BLaER1 treated with 17β-estradiol and CSF1 and Interleukin-3, amounts not matched to agents 10 nM and 100 nM (cell line): ENCODE measurements around the gene DACT3.

Experiments
- H3K27ac ChIP-seq, 11 experiments: shearing (Covaris generic); formaldehyde crosslinking; 2 replicates each; pipeline ENCODE4 v1.8.1; 2022
- H3K27me3 ChIP-seq, 11 experiments: shearing (Covaris generic); formaldehyde crosslinking; 2 replicates each; pipeline ENCODE4 v1.8.1; 2022
- H3K36me3 ChIP-seq, 11 experiments: shearing (Covaris generic); formaldehyde crosslinking; 2 replicates each; pipeline ENCODE4 v1.8.1; 2022
- H3K4me1 ChIP-seq, 10 experiments: shearing (Covaris generic); formaldehyde crosslinking; 2 replicates each; pipeline ENCODE4 v1.8.1; 2022
- H3K4me2 ChIP-seq, 11 experiments: shearing (Covaris generic); formaldehyde crosslinking; 2 replicates each; pipeline ENCODE4 v1.8.1; 2022
- H3K4me3 ChIP-seq, 10 experiments: shearing (Covaris generic); formaldehyde crosslinking; 2 replicates each; pipeline ENCODE4 v1.8.1; 2022
- H3K9ac ChIP-seq, 11 experiments: shearing (Covaris generic); formaldehyde crosslinking; 2 replicates each; pipeline ENCODE4 v1.8.1; 2022
- H3K9me3 ChIP-seq, 11 experiments: shearing (Covaris generic); formaldehyde crosslinking; replicated peaks in 1 of 11; 2 replicates each; pipeline ENCODE4 v1.8.1; 2022
- H4K20me1 ChIP-seq, 11 experiments: shearing (Covaris generic); formaldehyde crosslinking; 2 replicates each; pipeline ENCODE4 v1.8.1; 2022
- Cebpa-rat ChIP-seq, 11 experiments: shearing (Covaris generic); IDR thresholded peaks; 2 replicates each; pipeline ENCODE4 v1.8.1; 2022

The DACT3 gene

DNA sequence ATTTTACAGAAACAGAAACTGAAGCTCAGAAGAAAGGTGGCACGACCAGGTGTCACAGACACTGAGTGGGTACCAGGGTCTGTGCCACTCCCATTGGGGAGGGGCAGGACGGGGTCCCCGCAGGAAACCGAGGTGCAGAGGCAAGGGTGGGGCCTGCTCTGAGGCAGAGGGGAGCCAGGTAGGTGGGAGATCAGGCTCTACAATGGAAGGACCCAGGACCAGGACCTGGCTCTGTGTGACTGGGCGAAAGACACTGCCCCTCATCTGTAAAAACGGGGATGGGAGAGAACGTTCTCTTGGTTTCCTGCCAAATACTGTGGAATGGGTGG lies 38.9 kb downstream of the DACT3 start:
- H4K20me1 ChIP-seq = peaks cover 0 to 6% (median 0%) of the 10 kb centered on the region in 11 experiments; a peak in 2 of 22 replicates
- TF ChIP-seq Cebpa-rat (IDR thresholded peaks at IDR 0.05) = no peak
- H3K4me1 ChIP-seq = peaks cover 87 to 100% (median 96%) of the 10 kb centered on the region in 10 experiments
- H3K27me3 ChIP-seq = no peaks in the 10 kb centered on the region
- H3K4me3 ChIP-seq = peak overlapping the region in 4 of 10 experiments; percentile 46 to 68 (median 56); a peak in 7 of 20 replicates
- H3K4me2 ChIP-seq = peak overlapping the region in 10 of 11 experiments; percentile 60 to 100 (median 92); a peak in 17 of 22 replicates
- H3K9me3 ChIP-seq = no peaks in the 10 kb centered on the region
- H3K27ac ChIP-seq = peak overlapping the region in 7 of 11 experiments; percentile 25 to 79 (median 64); a peak in 9 of 22 replicates
- H3K9ac ChIP-seq = peak overlapping the region in 7 of 11 experiments; percentile 31 to 77 (median 56); a peak in 13 of 22 replicates
- H3K36me3 ChIP-seq = peaks cover 0 to 16% (median 0%) of the 10 kb centered on the region in 11 experiments; a peak in 4 of 22 replicates

DNA sequence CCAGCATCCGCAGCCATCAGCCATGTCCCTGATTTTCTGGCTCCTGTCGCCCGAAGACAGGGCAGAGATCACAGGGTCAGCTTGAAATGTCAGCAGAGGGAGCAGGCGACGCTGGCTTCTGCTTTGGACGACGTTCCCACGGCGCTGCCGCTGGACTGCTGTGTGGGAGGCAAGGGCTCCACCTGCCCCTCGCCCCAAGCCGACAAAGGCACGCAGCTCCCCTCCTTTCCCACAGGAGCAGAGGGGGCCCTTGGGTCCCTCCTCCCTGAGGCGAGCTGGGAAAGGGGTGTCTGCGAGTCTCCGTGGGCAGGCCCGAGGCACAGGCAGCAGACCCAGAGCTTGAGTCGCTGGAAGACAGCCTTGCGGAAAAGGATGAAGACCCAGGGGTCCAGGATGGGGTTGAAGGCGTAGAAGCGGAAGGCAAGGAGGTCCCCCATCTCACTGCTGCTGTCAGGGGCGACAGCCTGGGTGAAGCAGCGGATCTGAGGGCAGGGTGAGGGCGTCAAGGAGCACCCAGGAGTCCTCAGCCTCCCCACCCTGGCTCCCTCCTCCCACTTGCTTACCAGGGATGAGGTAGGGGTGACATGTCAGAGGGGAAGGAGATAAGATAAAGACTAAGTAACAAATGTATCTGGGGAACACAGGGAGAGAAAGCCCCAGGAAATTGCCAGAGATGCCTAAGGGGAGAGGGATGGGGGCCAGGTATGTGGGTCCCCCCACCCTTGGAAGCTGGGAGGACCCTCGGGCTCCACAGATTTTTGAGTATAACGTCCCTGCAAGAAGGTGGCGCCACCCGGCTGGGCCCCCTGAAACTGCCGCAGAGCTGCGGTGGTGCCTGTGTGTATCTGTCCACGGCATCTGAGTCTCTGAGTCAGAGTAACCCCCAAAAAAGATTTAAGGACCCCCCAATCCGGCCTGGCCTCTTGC lies 39.5 kb downstream of the DACT3 start:
- H3K36me3 ChIP-seq = peaks cover 0 to 16% (median 0%) of the 10 kb centered on the region in 11 experiments; a peak in 4 of 22 replicates
- no peaks in the 10 kb centered on the region for H3K27me3 ChIP-seq
- no peaks in the 10 kb centered on the region for H3K9me3 ChIP-seq
- peaks cover 87 to 100% (median 96%) of the 10 kb centered on the region in 10 experiments for H3K4me1 ChIP-seq
- peak overlapping the region in 10 of 11 experiments; percentile 1 to 79 (median 56); a peak in 13 of 22 replicates for H3K27ac ChIP-seq
- H4K20me1 ChIP-seq = peaks cover 0 to 11% (median 0%) of the 10 kb centered on the region in 11 experiments; a peak in 3 of 22 replicates
- H3K9ac ChIP-seq = peak overlapping the region in 10 of 11 experiments; percentile 13 to 77 (median 55); a peak in 16 of 22 replicates
- peak overlapping the region; percentile 60 to 100 (median 90) for H3K4me2 ChIP-seq
- H3K4me3 ChIP-seq = peak overlapping the region in 4 of 10 experiments; percentile 46 to 68 (median 56); a peak in 7 of 20 replicates
- no peak for TF ChIP-seq Cebpa-rat (IDR thresholded peaks at IDR 0.05)

DNA sequence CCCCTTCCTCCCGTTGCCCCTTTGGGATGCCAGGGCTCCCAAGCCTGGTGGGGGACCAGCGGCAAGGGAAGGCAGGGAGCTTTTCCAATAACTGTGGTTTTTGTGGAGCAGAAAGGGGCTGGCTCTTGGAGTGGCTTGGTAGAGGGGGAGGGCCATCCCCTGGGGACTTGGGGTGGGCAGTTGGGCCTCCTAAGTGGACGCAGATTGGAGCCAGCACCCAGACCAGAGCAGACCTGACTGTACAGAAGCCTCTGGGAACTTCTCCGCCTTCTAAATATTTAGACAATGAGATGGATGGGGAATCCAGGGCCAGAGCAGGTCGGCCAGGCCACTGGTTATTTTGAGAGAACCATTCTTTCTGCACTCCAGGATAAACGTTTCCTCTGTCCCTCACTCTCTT lies 40.3 kb downstream of the DACT3 start:
- Histone ChIP-seq H3K27me3 (no peaks in the 10 kb centered on the region), H3K9ac (peak overlapping the region in 9 of 11 experiments; percentile 47 to 77 (median 59); a peak in 12 of 22 replicates), H3K4me2 (peak overlapping the region; percentile 60 to 100 (median 90)), H3K9me3 (no peaks in the 10 kb centered on the region), H3K4me1 (peaks cover 87 to 100% (median 96%) of the 10 kb centered on the region in 10 experiments), H4K20me1 (peaks cover 0 to 13% (median 0%) of the 10 kb centered on the region in 11 experiments; a peak in 3 of 22 replicates), H3K36me3 (peaks cover 0 to 16% (median 0%) of the 10 kb centered on the region in 11 experiments; a peak in 4 of 22 replicates), H3K27ac (peak overlapping the region; percentile 1 to 79 (median 64); a peak in 15 of 22 replicates), H3K4me3 (peak overlapping the region in 4 of 10 experiments; percentile 3 to 68 (median 52); a peak in 3 of 20 replicates)
- no peak for TF ChIP-seq Cebpa-rat (IDR thresholded peaks at IDR 0.05)

DNA sequence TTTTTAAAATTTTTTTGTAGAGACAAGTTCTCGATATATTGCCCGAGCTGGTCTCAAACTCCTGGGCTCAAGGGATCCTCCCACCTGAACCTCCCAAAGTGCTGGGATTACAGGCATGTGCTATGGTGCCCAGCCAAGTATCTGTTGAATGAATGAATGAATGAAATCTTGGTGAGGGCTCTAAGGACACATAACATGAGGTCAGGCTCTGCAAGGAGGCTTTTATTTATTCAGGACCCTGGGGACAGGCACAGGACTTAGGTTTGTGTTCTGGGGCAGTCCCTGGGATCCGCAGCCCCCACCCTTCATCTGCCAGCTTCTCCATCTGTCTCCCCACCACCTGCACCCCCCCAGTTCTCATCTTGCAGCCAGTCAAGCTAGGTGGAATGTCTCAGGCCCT lies 40.7 kb downstream of the DACT3 start:
- Histone ChIP-seq H3K4me3 (peak overlapping the region in 4 of 10 experiments; percentile 3 to 68 (median 52); a peak in 5 of 20 replicates), H3K36me3 (peaks cover 0 to 16% (median 0%) of the 10 kb centered on the region in 11 experiments; a peak in 4 of 22 replicates), H3K4me2 (peak overlapping the region; percentile 60 to 100 (median 90)), H3K27me3 (no peaks in the 10 kb centered on the region), H3K4me1 (peaks cover 87 to 100% (median 95%) of the 10 kb centered on the region in 10 experiments), H3K9ac (peak overlapping the region; percentile 41 to 77 (median 56); a peak in 17 of 22 replicates), H3K9me3 (no peaks in the 10 kb centered on the region), H4K20me1 (peaks cover 0 to 13% (median 0%) of the 10 kb centered on the region in 11 experiments; a peak in 3 of 22 replicates), H3K27ac (peak overlapping the region in 10 of 11 experiments; percentile 37 to 79 (median 64); a peak in 19 of 22 replicates)
- no peak for TF ChIP-seq Cebpa-rat (IDR thresholded peaks at IDR 0.05)

DNA sequence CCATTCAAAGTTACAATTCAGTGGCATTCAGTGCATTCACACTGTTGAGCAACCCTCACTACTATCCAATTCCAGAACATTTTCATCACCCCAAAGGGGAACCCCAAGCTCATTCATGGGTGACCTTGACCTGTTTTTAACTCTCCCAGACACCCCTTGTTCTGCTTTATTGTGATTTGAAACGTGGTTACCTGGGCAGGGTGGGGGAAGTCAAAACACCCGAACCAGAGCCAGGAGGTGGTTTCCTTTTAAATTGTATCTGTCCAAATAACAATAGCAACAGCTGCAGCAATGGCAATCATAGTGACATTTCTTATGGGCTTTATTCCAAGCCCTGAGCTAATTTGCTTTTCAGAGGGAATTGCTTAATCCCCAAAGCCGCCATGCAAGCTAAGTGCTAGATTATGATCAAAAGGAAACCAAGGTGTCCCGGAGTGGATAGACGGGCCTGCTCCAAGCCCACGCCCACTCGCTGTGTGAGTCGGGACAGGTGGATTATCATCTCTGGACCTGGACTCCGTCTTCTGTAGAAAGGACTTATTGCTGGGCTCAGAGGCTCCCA lies 42.2 kb downstream of the DACT3 start:
- H3K4me2 ChIP-seq = peak overlapping the region; percentile 60 to 100 (median 90)
- H3K4me3 ChIP-seq = no peak overlapping the region

DNA sequence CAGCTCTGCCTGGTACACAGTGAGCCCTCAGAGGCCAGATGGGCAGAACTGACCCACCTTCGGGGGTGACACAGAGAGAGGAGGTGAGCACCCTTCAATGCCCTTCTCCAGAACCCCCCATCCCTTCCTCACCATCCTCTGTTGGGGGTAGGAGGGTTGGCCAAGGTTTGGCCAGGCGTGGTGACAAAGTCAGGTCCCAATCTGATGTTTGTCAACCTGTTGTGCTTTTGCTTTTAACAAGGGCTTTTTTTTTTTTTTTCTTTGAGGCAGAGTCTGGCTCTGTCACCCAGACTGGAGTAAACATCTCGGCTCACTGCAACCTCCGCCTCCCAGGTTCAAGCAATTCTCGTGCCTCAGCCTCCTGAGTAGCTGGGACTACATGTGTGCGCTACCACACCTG lies 43.4 kb downstream of the DACT3 start:
- Histone ChIP-seq H3K27me3 (peaks cover 0 to 5% (median 0%) of the 10 kb centered on the region in 11 experiments; a peak in 2 of 22 replicates), H3K4me2 (peak overlapping the region; percentile 72 to 100 (median 80)), H3K9ac (peak overlapping the region in 2 of 11 experiments; percentile 38 to 53; a peak in 2 of 22 replicates), H3K36me3 (peaks cover 0 to 16% (median 0%) of the 10 kb centered on the region in 11 experiments; a peak in 4 of 22 replicates), H3K27ac (peak overlapping the region in 2 of 11 experiments; percentile 9 to 60; a peak in 2 of 22 replicates), H3K9me3 (no peaks in the 10 kb centered on the region), H4K20me1 (peaks cover 0 to 20% (median under 1%) of the 10 kb centered on the region in 11 experiments; a peak in 12 of 22 replicates), H3K4me3 (no peak overlapping the region), H3K4me1 (peaks cover 77 to 88% (median 84%) of the 10 kb centered on the region in 10 experiments)
- no peak for TF ChIP-seq Cebpa-rat (IDR thresholded peaks at IDR 0.05)

More for the DNA sequence above, 42.2 kb downstream of the DACT3 start:
- H3K27ac ChIP-seq = peak overlapping the region in 8 of 11 experiments; percentile 50 to 79 (median 66); a peak in 9 of 22 replicates
- H4K20me1 ChIP-seq = peaks cover 0 to 15% (median 0%) of the 10 kb centered on the region in 11 experiments; a peak in 4 of 22 replicates
- H3K4me1 ChIP-seq = peaks cover 84 to 95% (median 89%) of the 10 kb centered on the region in 10 experiments
- peak overlapping the region in 2 of 11 experiments; percentile 15 to 47; a peak in 2 of 22 replicates for H3K9ac ChIP-seq
- H3K36me3 ChIP-seq = peaks cover 0 to 16% (median 0%) of the 10 kb centered on the region in 11 experiments; a peak in 4 of 22 replicates
- no peak for TF ChIP-seq Cebpa-rat (IDR thresholded peaks at IDR 0.05)
- no peaks in the 10 kb centered on the region for H3K9me3 ChIP-seq
- peaks cover 0 to 3% (median 0%) of the 10 kb centered on the region in 11 experiments; a peak in 1 of 22 replicates for H3K27me3 ChIP-seq

DNA sequence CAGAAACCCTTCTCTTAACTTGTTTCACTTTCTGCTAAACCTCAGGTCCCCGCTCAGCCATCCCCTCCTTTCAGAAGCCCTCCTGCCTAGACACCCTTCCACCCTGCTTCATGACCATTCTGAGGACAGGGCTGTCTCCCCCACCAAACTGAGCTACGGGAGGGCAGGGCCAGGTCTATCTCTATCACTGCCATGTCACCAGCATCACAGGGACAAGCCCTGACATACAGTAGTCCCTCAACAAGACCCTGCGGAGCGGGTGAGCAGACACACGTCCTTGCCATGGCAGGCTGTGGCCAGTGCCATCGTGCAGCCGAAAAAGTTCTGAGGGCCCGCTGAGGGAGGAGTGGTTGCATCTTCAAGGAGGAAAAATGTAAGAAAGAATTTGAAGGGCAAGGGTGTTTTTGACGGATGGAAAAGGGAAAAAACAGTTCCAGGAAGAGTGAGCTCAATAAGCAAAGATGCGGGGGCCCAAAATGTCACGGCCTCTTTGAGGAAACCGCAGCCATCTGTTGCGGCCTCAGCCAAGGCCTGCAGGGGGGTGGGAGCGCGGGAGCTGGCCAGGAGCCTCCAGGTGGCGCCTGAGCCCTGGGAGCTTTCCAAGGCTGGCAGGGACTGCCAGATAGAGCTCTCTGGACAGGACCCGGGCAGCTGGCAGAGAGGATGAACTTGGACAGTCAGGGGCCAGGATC lies 44.2 kb downstream of the DACT3 start:
- H3K4me2 ChIP-seq = peak overlapping the region; percentile 72 to 100 (median 80)
- H3K27ac ChIP-seq = peak overlapping the region in 4 of 11 experiments; percentile 9 to 60 (median 42); a peak in 7 of 22 replicates
- H3K9ac ChIP-seq = peak overlapping the region in 10 of 11 experiments; percentile 0 to 58 (median 28); a peak in 9 of 22 replicates
- H3K4me3 ChIP-seq = peak overlapping the region in 2 of 10 experiments; percentile 1 to 3; a peak in 1 of 20 replicates
- peaks cover 0 to 12% (median 0%) of the 10 kb centered on the region in 11 experiments; a peak in 4 of 22 replicates for H3K36me3 ChIP-seq
- H4K20me1 ChIP-seq = peaks cover 1 to 28% (median 9%) of the 10 kb centered on the region in 11 experiments; a peak in 21 of 22 replicates
- H3K9me3 ChIP-seq = no peaks in the 10 kb centered on the region
- H3K4me1 ChIP-seq = peaks cover 77 to 90% (median 84%) of the 10 kb centered on the region in 10 experiments
- no peak for TF ChIP-seq Cebpa-rat (IDR thresholded peaks at IDR 0.05)
- H3K27me3 ChIP-seq = peaks cover 0 to 13% (median 0%) of the 10 kb centered on the region in 11 experiments; a peak in 3 of 22 replicates
